ENCODE measurements around the gene NABP2.

Gene NABP2

GRCh38 chr12:56230432-56231183 is 6.5 kb downstream of the NABP2 start:
- ATAC-seq, result no peak
- TF ChIP-seq PATZ1 (CRISPR knock-in tag; IDR thresholded peaks at IDR 0.05; ENCODE audit: borderline replicate concordance) (no peak), CSDC2 (CRISPR knock-in tag; IDR thresholded peaks at IDR 0.05) (no peak), ZNF565 (CRISPR knock-in tag; conservative IDR thresholded peaks at IDR 0.05; ENCODE audit: low read depth) (no peak), ARNTL (CRISPR knock-in tag; IDR thresholded peaks at IDR 0.05; ENCODE audit: borderline replicate concordance, low read depth) (no peak), BACH2 (CRISPR knock-in tag; IDR thresholded peaks at IDR 0.05; ENCODE audit: borderline replicate concordance) (no peak), POU6F1 (CRISPR knock-in tag; IDR thresholded peaks at IDR 0.05; ENCODE audit: borderline replicate concordance, low read depth) (no peak), PPARA (CRISPR knock-in tag; IDR thresholded peaks at IDR 0.05; ENCODE audit: borderline replicate concordance) (no peak)

GRCh38 chr12:56231184-56231582 is 7.0 kb downstream of the NABP2 start:
- no peak for ATAC-seq
- TF ChIP-seq ZC3H10 (CRISPR knock-in tag; IDR thresholded peaks at IDR 0.05) (no peak), PATZ1 (CRISPR knock-in tag; IDR thresholded peaks at IDR 0.05; ENCODE audit: borderline replicate concordance) (no peak), CSRNP3 (CRISPR knock-in tag; IDR thresholded peaks at IDR 0.05) (no peak), CSDC2 (CRISPR knock-in tag; IDR thresholded peaks at IDR 0.05) (no peak), TSHZ2 (CRISPR knock-in tag; IDR thresholded peaks at IDR 0.05) (no peak)

GRCh38 chr12:56234746-56235436 is 10.7 kb downstream of the NABP2 start:
- peak; percentile 12 for ATAC-seq
- TF ChIP-seq ZNF565 (CRISPR knock-in tag; conservative IDR thresholded peaks at IDR 0.05; ENCODE audit: low read depth), result no peak
- TF ChIP-seq BACH2 (CRISPR knock-in tag; IDR thresholded peaks at IDR 0.05; ENCODE audit: borderline replicate concordance), result no peak
- no peak for TF ChIP-seq ZFP3 (CRISPR knock-in tag; IDR thresholded peaks at IDR 0.05)
- TF ChIP-seq TOX (CRISPR knock-in tag; IDR thresholded peaks at IDR 0.05; ENCODE audit: borderline replicate concordance), result no peak
- TF ChIP-seq ZNF8 (CRISPR knock-in tag; IDR thresholded peaks at IDR 0.05), result no peak
- no peak for TF ChIP-seq POU6F1 (CRISPR knock-in tag; IDR thresholded peaks at IDR 0.05; ENCODE audit: borderline replicate concordance, low read depth)
- no peak for TF ChIP-seq CSRNP3 (CRISPR knock-in tag; IDR thresholded peaks at IDR 0.05)
- no peak for TF ChIP-seq PATZ1 (CRISPR knock-in tag; IDR thresholded peaks at IDR 0.05; ENCODE audit: borderline replicate concordance)
- no peak for TF ChIP-seq TSHZ2 (CRISPR knock-in tag; IDR thresholded peaks at IDR 0.05)
- TF ChIP-seq RARB (CRISPR knock-in tag; IDR thresholded peaks at IDR 0.05), result no peak
- TF ChIP-seq ESRRG (CRISPR knock-in tag; IDR thresholded peaks at IDR 0.05), result no peak
